ENCODE measurements around the gene ADAM8.
A peak's percentile ranks its signal among the peaks of the same experiment; 100 is the strongest.

The ADAM8 gene

DNA sequence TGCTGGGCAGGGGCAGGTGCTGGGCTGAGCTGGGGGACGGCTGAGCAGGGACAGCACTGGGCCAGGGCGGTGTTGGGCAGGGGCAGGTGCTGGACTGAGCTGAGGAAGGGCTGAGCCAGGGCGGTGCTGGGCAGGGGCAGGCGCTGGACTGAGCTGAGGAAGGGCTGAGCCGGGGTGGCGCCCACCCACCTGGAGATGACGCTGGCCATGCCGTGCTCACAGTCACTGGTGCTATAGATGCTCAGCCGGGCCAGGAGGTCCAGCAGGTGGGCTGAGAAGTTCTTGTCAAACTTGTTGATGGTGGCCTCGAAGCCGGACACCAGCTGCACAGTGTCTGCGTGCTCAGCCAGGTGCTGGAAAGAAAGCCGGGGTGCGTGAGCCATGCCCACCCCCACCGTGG lies 4.4 kb upstream of the ADAM8 start:
- DNase-seq: no peak

DNA sequence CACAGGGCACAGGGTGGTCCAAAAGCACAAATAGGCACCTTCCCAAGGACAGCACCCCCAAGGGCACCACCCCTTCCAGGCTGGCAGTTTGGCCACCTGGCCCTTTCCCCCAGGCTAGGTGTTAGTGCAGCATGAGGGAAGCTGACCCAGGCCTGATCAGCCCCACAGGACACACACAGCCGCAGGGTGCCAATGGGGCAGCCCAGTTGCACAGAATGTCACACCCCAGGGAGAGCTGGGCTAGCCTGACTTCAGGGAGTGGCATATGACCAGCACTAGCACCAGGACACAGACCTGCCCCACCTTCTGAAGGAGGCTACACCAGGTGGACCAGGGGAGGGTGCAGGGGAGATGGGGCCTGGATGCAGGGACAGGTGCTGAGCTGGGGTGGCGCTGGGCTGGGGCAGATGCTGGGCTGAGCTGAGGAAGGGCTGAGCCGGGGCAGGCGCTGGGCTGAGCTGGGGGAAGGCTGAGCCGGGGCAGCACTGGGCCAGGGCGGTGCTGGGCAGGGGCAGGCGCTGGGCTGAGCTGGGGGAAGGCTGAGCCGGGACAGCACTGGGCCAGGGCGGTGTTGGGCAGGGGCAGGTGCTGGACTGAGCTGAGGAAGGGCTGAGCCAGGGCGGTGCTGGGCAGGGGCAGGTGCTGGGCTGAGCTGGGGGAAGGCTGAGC lies 3.9 kb upstream of the ADAM8 start:
- DNase-seq: no peak

GRCh38 chr10:133279326-133280226 lies 2.9 kb upstream of the ADAM8 start:
- DNase-seq: no peak

DNA sequence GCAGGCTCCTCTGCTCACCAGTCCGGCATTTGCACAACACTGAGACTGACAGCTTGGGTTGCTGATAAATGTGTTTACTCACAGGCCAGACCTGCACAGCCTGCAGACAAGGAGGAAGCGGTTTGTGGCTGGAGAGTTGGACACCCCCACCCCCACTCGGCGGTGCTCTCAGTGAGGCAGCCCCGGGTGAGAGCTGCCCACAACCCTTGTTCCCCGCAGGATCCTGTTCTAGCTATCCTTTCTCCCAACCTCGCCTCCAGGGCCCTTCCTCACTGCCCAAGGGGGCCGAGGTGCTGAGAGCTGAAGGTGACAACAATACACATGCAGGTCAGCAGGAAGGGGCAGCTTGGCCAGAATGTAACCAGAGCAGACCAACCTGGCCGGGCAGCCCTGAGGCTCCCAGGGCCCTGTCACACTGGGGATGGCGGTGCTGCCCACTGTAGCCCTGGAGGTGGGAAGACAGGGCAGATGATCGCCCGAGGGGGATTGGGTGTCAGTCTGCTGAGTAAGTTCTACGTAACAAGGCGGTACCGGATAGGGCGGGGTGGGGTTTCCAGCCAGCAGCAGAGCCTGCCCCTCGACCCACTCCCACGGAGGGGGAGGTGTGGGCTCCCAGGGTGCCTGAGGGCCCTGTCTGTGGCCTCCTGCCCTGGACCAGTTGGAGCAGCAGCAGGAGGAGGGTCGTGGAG lies 2.1 kb upstream of the ADAM8 start:
- DNase-seq: peak; percentile 68 to 76

GRCh38 chr10:133277993-133278576 lies 1.4 kb upstream of the ADAM8 start:
- DNase-seq: no peak

GRCh38 chr10:133277277-133277992 lies 767 bp upstream of the ADAM8 start:
- no peak for DNase-seq

GRCh38 chr10:133276100-133276434 lies 601 bp downstream of the ADAM8 start:
- DNase-seq: no peak

- peak; percentile 62 to 70 for DNase-seq
Measured at GRCh38 chr10:133275684-133276092, 980 bp downstream of the ADAM8 start.

DNA sequence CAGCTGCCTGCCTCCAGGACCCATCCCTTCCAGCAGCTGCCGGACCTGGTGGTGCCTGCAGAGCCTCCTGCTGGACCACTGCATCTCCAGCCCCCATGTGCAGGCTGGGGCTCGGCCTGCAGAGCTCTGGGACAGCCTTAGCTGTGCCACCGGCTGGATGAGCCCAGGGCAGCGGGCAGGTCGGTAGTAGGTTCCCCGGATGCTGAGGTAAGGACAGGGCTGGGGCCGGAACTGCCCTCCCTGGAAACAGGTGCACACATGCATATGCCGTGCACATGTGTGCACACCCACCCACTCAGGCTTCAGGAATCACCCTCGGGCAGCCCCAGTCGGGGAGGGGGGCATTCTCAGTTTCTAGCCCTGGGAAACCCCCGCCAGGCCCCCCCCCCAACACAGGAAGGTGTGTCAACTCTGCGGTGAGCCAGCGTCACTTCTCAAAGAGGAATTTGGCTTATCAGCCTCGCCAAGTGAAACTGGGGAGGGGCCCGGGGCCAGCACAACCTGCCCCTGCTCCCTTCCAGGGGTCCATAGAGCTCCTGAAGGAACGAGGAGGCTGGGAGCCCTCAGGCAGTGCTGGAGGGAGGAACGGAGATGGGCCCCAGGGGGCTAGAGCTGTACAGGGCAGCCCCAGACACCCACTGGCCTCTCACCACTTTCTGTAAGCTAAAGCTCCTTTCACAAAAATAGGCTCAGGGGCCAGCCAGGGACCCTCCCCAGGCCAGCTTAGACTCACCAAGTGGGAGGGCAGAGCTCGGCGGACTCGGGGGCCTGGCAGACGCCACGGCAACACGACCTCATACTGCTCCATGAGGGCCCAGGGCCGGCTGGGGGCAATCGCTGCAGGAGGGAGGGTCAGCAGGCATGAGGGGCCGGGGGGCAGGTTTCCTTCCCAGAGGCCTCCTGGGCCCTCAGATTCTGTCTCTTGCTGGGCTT lies 1.7 kb downstream of the ADAM8 start:
- peak; percentile 85 to 90 for DNase-seq

- no peak for DNase-seq
Measured at GRCh38 chr10:133273534-133274143, 3.0 kb downstream of the ADAM8 start.

DNA sequence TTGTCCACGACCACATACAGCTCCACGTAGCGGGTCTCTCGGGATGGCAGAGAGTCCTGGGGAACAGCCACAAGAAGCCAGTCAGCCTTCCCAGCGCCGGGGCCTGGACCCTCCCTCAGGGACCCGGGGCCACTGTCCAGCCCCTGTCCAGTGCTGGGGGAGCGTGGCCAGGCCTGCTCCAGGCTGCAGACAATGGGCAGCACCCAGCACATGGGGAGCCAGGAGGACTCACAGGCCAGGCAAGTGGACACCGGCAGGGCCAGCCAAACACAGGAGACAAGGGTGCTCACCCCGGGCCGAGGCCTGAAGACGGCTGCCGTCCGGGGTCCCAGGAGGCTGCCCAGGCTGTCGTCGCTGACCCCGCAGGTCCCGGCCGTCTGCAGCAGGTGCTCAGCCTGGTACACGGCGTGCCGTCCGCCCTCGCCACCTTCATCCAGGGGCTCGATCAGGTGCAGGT lies 3.7 kb downstream of the ADAM8 start:
- DNase-seq: no peak

GRCh38 chr10:133272301-133272963 lies 4.2 kb downstream of the ADAM8 start:
- no peak for DNase-seq

DNA sequence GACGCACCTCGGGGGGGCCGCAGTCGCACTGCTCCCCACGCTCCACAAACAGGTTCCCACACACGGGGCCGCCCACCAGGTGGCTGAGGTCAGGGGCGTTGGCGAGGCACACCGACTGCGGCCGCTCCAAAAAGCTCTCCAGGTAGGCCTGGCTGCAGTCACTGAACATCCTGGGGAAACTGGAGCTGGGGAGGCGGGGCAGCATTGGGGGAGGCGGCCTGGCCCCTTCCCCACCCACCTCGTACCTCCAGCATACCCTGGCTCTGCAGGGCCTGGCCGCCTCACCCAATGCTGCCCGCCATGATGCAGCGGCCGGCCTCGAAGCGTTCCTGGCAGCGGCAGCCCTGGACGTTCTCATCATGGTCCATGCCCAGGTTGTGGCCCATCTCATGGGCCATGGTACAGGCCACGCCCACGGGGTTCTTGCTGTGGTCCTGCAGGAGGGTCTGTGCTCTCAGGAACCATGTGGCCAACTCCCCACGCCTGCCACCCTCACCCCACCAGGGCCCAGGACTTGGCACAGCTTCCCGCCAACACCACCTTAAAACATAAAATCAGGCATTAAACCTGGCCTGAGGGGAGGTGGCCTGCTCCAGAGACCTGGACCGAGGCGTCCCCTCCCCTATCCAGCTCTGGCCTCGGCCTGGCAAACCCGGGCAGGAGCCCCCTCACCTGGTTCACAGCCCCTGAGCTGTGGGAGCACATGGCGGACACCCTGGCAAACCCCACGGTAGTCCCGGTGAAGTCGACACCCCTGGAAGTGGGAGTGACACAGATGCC lies 5.0 kb downstream of the ADAM8 start:
- no peak for DNase-seq

DNA sequence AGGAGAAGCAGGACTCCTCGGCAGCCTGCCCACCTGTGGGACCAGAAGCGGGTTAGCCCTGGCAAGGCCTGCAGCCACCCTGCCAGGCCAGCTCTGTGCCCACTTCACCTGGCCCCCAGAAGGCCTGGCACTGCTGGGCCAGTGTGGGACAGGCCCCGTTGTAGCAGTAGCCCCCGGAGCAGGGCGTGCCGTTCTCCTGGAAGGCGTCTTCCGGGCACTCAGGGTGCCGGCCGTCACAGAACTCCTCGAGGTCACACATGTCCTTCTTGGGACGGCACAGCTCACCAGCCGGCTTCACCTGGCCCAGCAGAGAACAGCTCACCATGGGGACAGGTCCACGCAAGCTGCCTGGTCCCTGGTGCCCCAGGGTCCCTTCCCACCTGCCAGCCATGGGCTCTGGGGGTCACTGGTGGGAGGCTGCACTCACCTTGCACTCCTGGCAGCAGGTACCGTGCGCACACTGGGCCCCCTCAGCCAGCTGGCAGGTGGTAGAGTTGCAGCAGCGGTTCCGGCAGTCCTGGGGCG lies 5.8 kb downstream of the ADAM8 start:
- DNase-seq: no peak

DNA sequence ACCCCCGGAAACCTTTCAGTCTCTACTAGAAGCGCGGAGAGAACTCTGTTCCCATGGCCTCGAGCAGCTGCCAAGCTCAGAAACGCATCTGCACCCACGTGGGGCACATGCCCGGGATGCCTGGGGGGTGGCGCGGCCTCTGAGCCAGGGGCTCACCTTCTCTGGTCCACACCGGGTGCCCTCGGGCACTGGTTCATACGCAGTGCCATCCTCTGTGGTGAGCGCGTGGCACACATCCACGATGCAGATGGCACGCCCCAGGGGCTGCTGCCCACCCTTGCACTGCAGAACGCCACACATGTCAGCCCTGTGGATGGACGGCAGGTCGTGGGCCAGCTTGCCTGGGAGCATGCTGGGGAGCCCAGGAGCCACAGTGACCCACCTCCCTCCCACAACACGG lies 6.5 kb downstream of the ADAM8 start:
- no peak for DNase-seq

DNA sequence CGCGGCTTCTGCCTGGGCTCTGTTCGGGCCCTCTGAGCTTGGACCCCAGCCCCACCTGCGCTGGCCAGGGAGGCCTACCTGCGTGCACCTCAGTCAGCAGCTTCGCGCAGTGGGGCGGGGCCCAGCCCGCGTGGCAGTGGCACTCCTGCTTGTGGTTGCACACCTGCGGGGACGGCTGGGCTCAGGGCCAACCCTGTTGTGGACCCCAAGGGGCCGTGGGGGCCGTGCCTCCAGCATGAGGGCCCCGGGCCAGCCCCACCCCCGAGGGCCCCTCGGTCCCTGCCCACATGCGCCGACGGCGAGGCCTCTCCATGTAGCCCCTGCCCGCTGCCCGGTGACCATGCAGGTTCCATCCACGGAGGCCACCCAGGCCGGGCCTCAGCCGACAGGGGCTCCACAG lies 7.3 kb downstream of the ADAM8 start:
- no peak for DNase-seq

GRCh38 chr10:133268532-133268931 lies 8.1 kb downstream of the ADAM8 start:
- DNase-seq: no peak

GRCh38 chr10:133267829-133268228 lies 8.8 kb downstream of the ADAM8 start:
- DNase-seq: no peak

DNA sequence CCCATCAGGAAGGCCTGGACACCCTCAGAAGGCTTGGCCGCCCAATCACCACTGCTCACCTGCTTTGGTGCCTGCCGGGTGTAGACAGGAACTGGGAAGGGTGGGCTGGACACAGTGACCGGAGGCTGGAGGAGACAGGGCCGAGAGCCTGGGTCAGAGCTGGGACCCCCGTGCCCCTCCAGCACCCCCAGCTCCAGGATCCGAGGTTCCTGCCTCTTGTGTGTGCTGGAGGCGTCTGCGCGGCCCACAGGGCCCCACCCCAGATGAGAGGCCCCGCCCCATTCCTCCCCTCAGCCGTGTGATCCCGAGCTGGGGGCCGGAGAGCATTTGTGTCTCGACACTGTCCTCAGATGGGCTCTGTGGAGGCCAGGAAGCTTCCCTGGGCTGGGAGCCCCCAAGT lies 9.4 kb downstream of the ADAM8 start:
- no peak for DNase-seq

All from activated CD4-positive, alpha-beta T cell treated with anti-CD3 and anti-CD28 coated beads, Interleukin-2, amount 50 U/mL, for 48 hours (primary cell).